Heart right ventricle (tissue), 16 donors: Measurements from ENCODE around the gene NOP14. TPM values are rescaled to one million over a fixed set of nuclear protein-coding genes. Genes with fewer than 3 reads are reported as not detected.

ENCODE experiments used
- ATAC-seq, 8 donors: fragments of 200-7000 bp; cut with Tn5 transposase; one replicate each; pipeline ENCODE4 v1.9.1; 2020; ENCODE audit warnings: mild to moderate bottlenecking in 8 of 8, moderate library complexity in 8 of 8, moderate number of reproducible peaks in 1 of 8
- DNase-seq, 2 donors: peaks; one replicate each; pipeline ENCODE4 v3.0.0-alpha.2; 2020
- H3K27ac ChIP-seq, 10 donors: fragments of 200-600 bp; sonication (generic) in 2 of 10; one replicate each; pipeline versions ENCODE4 v1.5.0 to v1.8.0; 2020 to 2022; ENCODE audit warnings: mild to moderate bottlenecking in 3 of 10
- H3K27me3 ChIP-seq, 7 donors: fragments of 200-600 bp; one replicate each; pipeline ENCODE4 v1.8.0; 2021 to 2022; ENCODE audit warnings: mild to moderate bottlenecking in 2 of 7
- H3K36me3 ChIP-seq, 9 donors: fragments of 200-600 bp; sonication (generic) in 1 of 9; one replicate each; pipeline versions ENCODE4 v1.5.0 to v1.8.0; 2020 to 2022; ENCODE audit warnings: mild to moderate bottlenecking in 2 of 9
- H3K4me1 ChIP-seq, 9 donors: fragments of 200-600 bp; sonication (generic) in 1 of 9; one replicate each; pipeline versions ENCODE4 v1.5.0 to v1.8.0; 2020 to 2022; ENCODE audit warnings: mild to moderate bottlenecking in 4 of 9
- H3K4me3 ChIP-seq, 10 donors: fragments of 200-600 bp; sonication (generic) in 2 of 10; one replicate each; pipeline versions ENCODE4 v1.5.0 to v1.8.0; 2020 to 2022; ENCODE audit warnings: mild to moderate bottlenecking in 7 of 10, moderate library complexity in 2 of 10
- H3K9me3 ChIP-seq, 11 donors: fragments of 200-600 bp in 10 of 11; sonication (generic) in 2 of 11; one replicate each; pipeline versions ENCODE4 v1.5.0 to v1.8.0; 2013 to 2022; ENCODE audit warnings: mild to moderate bottlenecking in 2 of 11, control low read depth in 1 of 11, moderate library complexity in 1 of 11
- WGBS, 2 donors: extraction: QIAGEN DNeasy Blood & Tissue Kit; methylation state at CpG; one replicate each; pipeline ENCODE4 v1.1.7; 2013; ENCODE audit warnings: inconsistent platforms in 1 of 2; 5-methylcytosine and 5-hydroxymethylcytosine counted together
- intact Hi-C, 10 donors: fragments of 100-400 bp; cut with DNase I; formaldehyde crosslinking; loops; one replicate each; pipeline versions ENCODE4 v1.11.1 to v1.14.2; 2022
- polyA plus RNA-seq, 2 donors: library from polyadenylated mRNA; stranded (reverse); fragments of 200-250 nt; gene quantifications; one replicate each; pipeline ENCODE4 v1.2.3, GENCODE V29; 2013
- total RNA-seq, 10 donors: library from RNA; stranded (reverse); fragmentation: NEBNext Ultra II Directional in 3 of 10; extraction: Animal tissue kit (Norgen Biotek cat#: 25700) in 3 of 10; gene quantifications; one replicate each; pipeline versions ENCODE4 v1.2.1 to v1.2.4, GENCODE V29; 2021 to 2023
- TF ChIP-seq, protein P1 (sequence below), 9 donors: fragments of 200-600 bp; sonication (generic) in 2 of 9; IDR thresholded peaks; one replicate each; pipeline versions ENCODE4 v1.5.0 to v1.8.0; 2021 to 2022; ENCODE audit warnings: antibody characterized with exemption in 9 of 9, mild to moderate bottlenecking in 5 of 9, moderate library complexity in 1 of 9
- donor health status: Arrhythmogenic right ventricular cardiomyopathy.
- donor health status: ischemic (EF 13 %, LVEDD 7.1; RV severe dilation, severe dysfunction).
- donor health status: healthy with polysubstance abuse.
- donor health status: DM: no; HTN: yes; CAD: no.
- donor health status: DM: no; HTN: no; CAD: no.
- donor health status: ischemic (EF 25% LVEDD 6.9; RV normal size, moderate dysfunction).
- donor health status: ischemic (EF 25% LVEDD 5.7; RV mildly dilated, moderate dysfunction).
- donor health status: healthy.
- donor health status: DM: yes; HTN: yes; CAD: no.
- donor health status: Ischemic cardiomyopathy.
- donor health status: ischemic (EF 35%, LVEDD 5.7; RV mildly dilated, moderate dysfunction).
- donor health status: nonischemic (EF 11% LVEDD 7.7; RV severe dilation, severe dysfunction).
- donor health status: DM: yes; HTN: yes; CAD: no.
- donor health status: PGD.
- donor health status: ischemic (EF 29% LVEDD 5.4; RV normal size, mild dysfunction).
- donor health status: nonischemic (EF 23%, LVEDD 6.1; RV moderate dilation, normal function).

Gene NOP14
- total and polyA plus RNA-seq, 12 donors, result 12.4 to 24.0 (median 17.3) TPM

DNA sequence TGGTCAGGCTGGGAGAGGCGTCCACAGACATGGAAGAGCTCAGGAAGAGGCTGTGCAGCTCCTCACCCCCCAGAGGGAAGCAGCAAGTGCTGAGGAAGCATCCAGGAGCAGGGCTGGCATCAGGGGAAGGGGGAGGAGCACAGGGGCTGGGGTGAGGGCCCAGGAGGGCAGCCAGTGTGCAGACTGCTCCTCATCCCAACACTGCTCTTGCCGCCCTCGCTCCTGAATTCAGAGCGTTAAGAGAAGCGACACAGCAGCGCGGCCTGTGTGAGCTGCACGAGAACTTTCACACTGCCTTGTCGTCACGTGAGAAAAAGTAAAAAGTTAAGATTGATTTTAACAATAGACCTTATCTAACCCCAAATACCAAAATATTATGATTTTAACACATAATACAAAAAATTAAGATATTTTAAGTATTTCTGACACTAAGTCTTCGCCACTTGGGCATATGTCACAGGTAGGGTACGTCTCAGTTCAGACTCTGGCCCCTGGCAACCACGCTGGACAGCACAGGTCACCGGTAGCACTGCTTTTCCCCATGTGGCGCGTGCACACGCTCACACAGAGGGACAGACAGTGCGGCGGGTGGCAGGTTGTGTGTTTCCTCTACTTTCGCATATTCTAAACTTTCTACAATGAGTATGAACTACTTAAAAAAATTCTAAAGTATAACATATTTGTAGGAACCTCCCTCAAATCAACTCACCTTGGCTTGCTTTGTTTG lies 19.7 kb downstream of the NOP14 start:
- WGBS, 2 donors, result 96% methylated on average over 20 of the region's 20 CpGs
- Histone ChIP-seq H3K27me3 (no peaks in the 10 kb centered on the region), H3K36me3 (peaks cover 8 to 100% (median 73%) of the 10 kb centered on the region in 9 donors), H3K4me1 (peaks cover 0 to 5% (median 0%) of the 10 kb centered on the region in 9 donors), H3K27ac (no peak overlapping the region), H3K9me3 (no peaks in the 10 kb centered on the region), H3K4me3 (no peak overlapping the region)
- TF ChIP-seq, protein P1, sequence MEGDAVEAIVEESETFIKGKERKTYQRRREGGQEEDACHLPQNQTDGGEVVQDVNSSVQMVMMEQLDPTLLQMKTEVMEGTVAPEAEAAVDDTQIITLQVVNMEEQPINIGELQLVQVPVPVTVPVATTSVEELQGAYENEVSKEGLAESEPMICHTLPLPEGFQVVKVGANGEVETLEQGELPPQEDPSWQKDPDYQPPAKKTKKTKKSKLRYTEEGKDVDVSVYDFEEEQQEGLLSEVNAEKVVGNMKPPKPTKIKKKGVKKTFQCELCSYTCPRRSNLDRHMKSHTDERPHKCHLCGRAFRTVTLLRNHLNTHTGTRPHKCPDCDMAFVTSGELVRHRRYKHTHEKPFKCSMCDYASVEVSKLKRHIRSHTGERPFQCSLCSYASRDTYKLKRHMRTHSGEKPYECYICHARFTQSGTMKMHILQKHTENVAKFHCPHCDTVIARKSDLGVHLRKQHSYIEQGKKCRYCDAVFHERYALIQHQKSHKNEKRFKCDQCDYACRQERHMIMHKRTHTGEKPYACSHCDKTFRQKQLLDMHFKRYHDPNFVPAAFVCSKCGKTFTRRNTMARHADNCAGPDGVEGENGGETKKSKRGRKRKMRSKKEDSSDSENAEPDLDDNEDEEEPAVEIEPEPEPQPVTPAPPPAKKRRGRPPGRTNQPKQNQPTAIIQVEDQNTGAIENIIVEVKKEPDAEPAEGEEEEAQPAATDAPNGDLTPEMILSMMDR (IDR thresholded peaks at IDR 0.05), result no peak
- ATAC-seq (no peak), DNase-seq (no peak)
- intact Hi-C loops, result no loop called here

DNA sequence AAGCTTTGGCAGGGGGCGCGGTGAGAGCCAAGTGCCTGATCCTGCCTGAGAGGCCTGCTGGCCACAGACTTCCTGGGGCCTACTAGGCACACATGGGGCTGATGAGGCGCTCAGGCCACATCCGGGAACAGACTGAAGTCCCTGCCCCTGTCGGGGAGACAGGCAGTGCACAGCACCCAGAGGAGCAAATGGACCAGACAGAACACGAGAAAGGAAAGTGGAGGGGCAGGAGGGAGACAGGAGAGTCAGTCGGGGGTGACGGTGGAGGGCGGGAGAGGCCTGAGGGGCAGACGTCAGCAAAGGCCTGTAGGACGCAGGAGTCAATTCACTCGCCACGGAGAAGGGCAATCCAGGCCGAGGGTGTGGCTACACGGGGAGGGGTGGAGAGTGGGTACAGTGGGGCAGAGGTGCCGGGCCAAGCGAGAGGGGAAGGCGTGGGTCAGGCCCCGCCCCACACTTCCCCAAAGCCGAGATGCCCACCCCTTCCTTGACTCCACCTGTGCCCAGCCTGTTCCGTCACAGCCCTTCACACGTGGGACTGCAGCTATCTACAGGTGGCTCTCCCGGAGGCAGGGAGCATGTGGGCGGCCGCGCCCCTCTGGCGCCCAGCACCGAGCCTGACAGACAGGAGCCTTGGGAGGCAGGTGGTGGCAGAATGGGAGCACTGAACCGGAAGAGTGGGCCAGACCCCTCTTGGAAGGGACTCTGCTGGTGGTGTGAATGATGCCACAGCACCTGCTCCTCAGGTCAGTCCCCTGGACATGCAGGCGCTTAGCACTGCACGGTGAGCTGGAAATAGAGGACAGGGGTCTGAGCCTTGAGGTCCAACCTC lies 20.5 kb downstream of the NOP14 start:
- Histone ChIP-seq H3K4me3 (no peak overlapping the region), H3K4me1 (peaks cover 0 to 2% (median 0%) of the 10 kb centered on the region in 9 donors), H3K9me3 (no peaks in the 10 kb centered on the region), H3K27ac (no peak overlapping the region), H3K27me3 (no peaks in the 10 kb centered on the region), H3K36me3 (peaks cover 8 to 100% (median 66%) of the 10 kb centered on the region in 9 donors)
- intact Hi-C loops, result no loop called here
- TF ChIP-seq, protein P1 (IDR thresholded peaks at IDR 0.05), result no peak
- WGBS, 2 donors, result 88 to 89% methylated on average over 30 to 31 of the region's 31 CpGs
- DNase-seq, result no peak
- ATAC-seq, result peak in 4 of 8 donors; percentile 4 to 17 (median 12)

GRCh38 chr4:2942037-2942531 lies 21.1 kb downstream of the NOP14 start:
- H3K36me3 ChIP-seq, result peaks cover 6 to 100% (median 59%) of the 10 kb centered on the region in 9 donors
- ATAC-seq, result no peak
- no peak overlapping the region for H3K27ac ChIP-seq
- 90 to 91% methylated on average over 21 of the region's 21 CpGs for WGBS, 2 donors
- DNase-seq, result no peak
- intact Hi-C loops, result no loop called here
- no peaks in the 10 kb centered on the region for H3K9me3 ChIP-seq
- no peak overlapping the region for H3K4me3 ChIP-seq
- peaks cover 0 to 6% (median 2%) of the 10 kb centered on the region in 9 donors for H3K4me1 ChIP-seq
- no peaks in the 10 kb centered on the region for H3K27me3 ChIP-seq
- TF ChIP-seq, protein P1 (IDR thresholded peaks at IDR 0.05), result no peak
